PC-9 (cell line): Measurements from ENCODE around the gene AADACL4. TPM values are rescaled to one million over a fixed set of nuclear protein-coding genes. Genes with fewer than 3 reads are reported as not detected.
"Not testable (repeated sequence)": the region's sequence is repeated elsewhere in the genome, so short reads cannot be mapped to it uniquely, and the experiment has no call there.

Experiments used
- BruUV-seq: library from RNA; stranded (reverse); fragments of 400-500 nt; replicated peaks from 2 replicates; lab custom pipeline; 2021; lab: Mats Ljungman, UMichigan
- CTCF ChIA-PET: fragments of 300-600 bp; sonication (Branson Sonifier 250); formaldehyde crosslinking; loops from one replicate; lab custom pipeline; 2022; ENCODE audit warnings: antibody characterized with exemption; lab: Charles Lee
- POLR2A ChIA-PET: fragments of 300-600 bp; sonication (Branson Sonifier 250); formaldehyde crosslinking; loops from one replicate; lab custom pipeline; 2022; ENCODE audit warnings: antibody characterized with exemption; ENCODE audit not compliant: unreplicated experiment; lab: Charles Lee
- DNase-seq, 2 experiments: peaks; one replicate each; pipeline versions ENCODE4 v3.0.0 to v3.0.0-alpha.2; 2015 to 2022; ENCODE audit warnings: mixed read lengths in 1 of 2
- H2AFZ ChIP-seq: fragments of 200-600 bp; sonication (generic); 2 replicates; pipeline ENCODE4 v1.8.1; 2017; ENCODE audit warnings: antibody characterized with exemption
- H3F3A ChIP-seq: fragments of 200-600 bp; sonication (generic); 2 replicates; pipeline ENCODE4 v1.8.1; 2017; ENCODE audit warnings: antibody characterized with exemption, mild to moderate bottlenecking, low read depth; ENCODE audit not compliant: insufficient read depth
- H3K27ac ChIP-seq: fragments of 200-600 bp; sonication (generic); 2 replicates; pipeline ENCODE4 v1.6.1; 2016; ENCODE audit warnings: mixed run types
- H3K27me3 ChIP-seq: fragments of 200-600 bp; sonication (generic); 2 replicates; pipeline ENCODE4 v1.6.1; 2016; ENCODE audit warnings: low read depth, mixed run types; ENCODE audit not compliant: insufficient read depth
- H3K36me3 ChIP-seq: fragments of 200-600 bp; sonication (generic); 2 replicates; pipeline ENCODE4 v1.6.1; 2016; ENCODE audit warnings: low read depth, mixed run types
- H3K4me1 ChIP-seq: fragments of 200-600 bp; sonication (generic); replicated peaks from 2 replicates; pipeline ENCODE4 v1.6.1; 2016; ENCODE audit warnings: mixed run types; ENCODE audit not compliant: insufficient read depth
- H3K4me2 ChIP-seq: fragments of 200-600 bp; sonication (generic); 2 replicates; pipeline ENCODE4 v1.6.1; 2017; ENCODE audit warnings: mixed run types
- H3K4me3 ChIP-seq: fragments of 200-600 bp; sonication (generic); 2 replicates; pipeline ENCODE4 v1.6.1; 2016; ENCODE audit warnings: mixed run types
- H3K79me2 ChIP-seq: fragments of 200-600 bp; sonication (generic); 2 replicates; pipeline ENCODE4 v1.6.1; 2017; ENCODE audit warnings: low read depth, mixed run types
- H3K9me2 ChIP-seq: fragments of 200-600 bp; sonication (generic); 2 replicates; pipeline ENCODE4 v1.8.1; 2017; ENCODE audit warnings: mild to moderate bottlenecking; ENCODE audit not compliant: insufficient read depth
- H3K9me3 ChIP-seq: fragments of 200-600 bp; sonication (generic); 2 replicates; pipeline ENCODE4 v1.8.1; 2016; ENCODE audit warnings: low read depth; ENCODE audit not compliant: insufficient read depth
- H4K20me1 ChIP-seq: fragments of 200-600 bp; sonication (generic); 2 replicates; pipeline ENCODE4 v1.8.1; 2017; ENCODE audit not compliant: insufficient read depth
- EZH2 ChIP-seq: fragments of 200-600 bp; sonication (generic); IDR thresholded peaks from 2 replicates; pipeline ENCODE4 v1.8.0; 2017; ENCODE audit warnings: antibody characterized with exemption, low read depth
- intact Hi-C: fragments of 100-400 bp; cut with micrococcal nuclease; formaldehyde crosslinking; loops from one replicate; pipeline ENCODE4 v1.10.0; 2022; ENCODE audit not compliant: unreplicated experiment
- total RNA-seq: library from RNA; stranded (reverse); gene quantifications from 2 replicates; pipeline ENCODE4 v1.2.3, GENCODE V29; 2021
- TF ChIP-seq, protein P1 (sequence below): fragments of 200-600 bp; sonication (generic); conservative IDR thresholded peaks from 2 replicates; pipeline ENCODE4 v1.6.1; 2017; ENCODE audit warnings: mixed run types, antibody characterized with exemption, mild to moderate bottlenecking, moderate library complexity

Gene AADACL4
- total RNA-seq, 1 experiment from 2014 or later: not detected

DNA sequence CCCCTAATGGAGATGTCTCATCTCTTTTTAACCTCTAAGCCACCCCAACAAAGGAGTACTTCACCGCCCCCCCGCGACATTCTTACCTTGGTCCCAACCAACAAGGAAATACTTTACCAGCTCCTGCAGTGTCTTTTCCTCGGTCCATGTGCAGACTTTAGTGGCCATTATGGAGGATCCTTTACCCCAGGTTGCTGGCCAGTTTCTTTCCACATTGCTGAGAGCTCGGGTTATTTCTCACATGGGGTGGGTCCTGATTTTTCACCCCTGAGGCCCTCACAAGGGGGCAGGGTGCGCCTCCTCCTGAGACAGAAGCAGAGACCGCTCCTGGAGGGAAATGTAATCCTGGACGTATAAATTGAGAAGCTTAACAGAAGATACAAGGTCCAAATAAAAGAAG is 69.0 kb downstream of the AADACL4 start:
- BruUV-seq: no TSS peak
- intact Hi-C loops: no loop called here
- CTCF ChIA-PET: interaction anchor here (0.7 kb wide), 1 partner anchor 441 kb away, joined by 12 read pairs; no protein-coding TSS in a partner anchor

DNA sequence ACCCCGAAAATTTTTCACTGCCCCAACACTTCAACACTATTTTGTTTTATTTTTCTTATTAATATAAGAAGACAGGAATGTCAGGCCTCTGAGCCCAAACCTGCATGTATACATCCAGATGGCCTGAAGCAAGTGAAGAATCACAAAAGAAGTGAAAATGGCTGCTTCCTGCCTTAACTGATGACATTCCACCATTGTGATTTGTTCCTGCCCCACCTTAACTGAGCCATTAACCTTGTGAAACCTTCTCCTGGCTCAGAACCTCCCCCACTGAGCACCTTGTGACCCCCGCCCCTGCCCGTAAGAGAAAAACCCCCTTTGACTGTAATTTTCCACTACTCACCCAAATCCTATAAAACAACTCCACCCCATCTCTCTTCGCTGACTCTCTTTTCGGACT is 69.8 kb downstream of the AADACL4 start:
- intact Hi-C loops, H3K4me2 ChIP-seq, H2AFZ ChIP-seq, H3K9me3 ChIP-seq, H3F3A ChIP-seq, H3K27me3 ChIP-seq, DNase-seq, H4K20me1 ChIP-seq, H3K79me2 ChIP-seq, H3K36me3 ChIP-seq, H3K27ac ChIP-seq, H3K9me2 ChIP-seq, H3K4me1 ChIP-seq, CTCF ChIA-PET, H3K4me3 ChIP-seq, BruUV-seq: not testable (repeated sequence)
- POLR2A ChIA-PET: interaction anchor here (0.5 kb wide), 1 partner anchor 10 kb away, joined by 8 read pairs; no protein-coding TSS in a partner anchor

More for the DNA sequence above, 69.0 kb downstream of the AADACL4 start:
- TF ChIP-seq, protein P1, sequence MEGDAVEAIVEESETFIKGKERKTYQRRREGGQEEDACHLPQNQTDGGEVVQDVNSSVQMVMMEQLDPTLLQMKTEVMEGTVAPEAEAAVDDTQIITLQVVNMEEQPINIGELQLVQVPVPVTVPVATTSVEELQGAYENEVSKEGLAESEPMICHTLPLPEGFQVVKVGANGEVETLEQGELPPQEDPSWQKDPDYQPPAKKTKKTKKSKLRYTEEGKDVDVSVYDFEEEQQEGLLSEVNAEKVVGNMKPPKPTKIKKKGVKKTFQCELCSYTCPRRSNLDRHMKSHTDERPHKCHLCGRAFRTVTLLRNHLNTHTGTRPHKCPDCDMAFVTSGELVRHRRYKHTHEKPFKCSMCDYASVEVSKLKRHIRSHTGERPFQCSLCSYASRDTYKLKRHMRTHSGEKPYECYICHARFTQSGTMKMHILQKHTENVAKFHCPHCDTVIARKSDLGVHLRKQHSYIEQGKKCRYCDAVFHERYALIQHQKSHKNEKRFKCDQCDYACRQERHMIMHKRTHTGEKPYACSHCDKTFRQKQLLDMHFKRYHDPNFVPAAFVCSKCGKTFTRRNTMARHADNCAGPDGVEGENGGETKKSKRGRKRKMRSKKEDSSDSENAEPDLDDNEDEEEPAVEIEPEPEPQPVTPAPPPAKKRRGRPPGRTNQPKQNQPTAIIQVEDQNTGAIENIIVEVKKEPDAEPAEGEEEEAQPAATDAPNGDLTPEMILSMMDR: no peak
- TF ChIP-seq EZH2: no peak
- H3K27ac ChIP-seq: no peak overlapping the region
- DNase-seq: no peak
- H3F3A ChIP-seq: no peaks in the 10 kb centered on the region
- no peaks in the 10 kb centered on the region for H3K79me2 ChIP-seq
- H3K9me3 ChIP-seq: no peaks in the 10 kb centered on the region
- no peak overlapping the region for H3K4me2 ChIP-seq
- no peaks in the 10 kb centered on the region for H3K27me3 ChIP-seq
- POLR2A ChIA-PET: no interaction called here
- H2AFZ ChIP-seq: no peak overlapping the region
- no peaks in the 10 kb centered on the region for H3K4me1 ChIP-seq
- no peaks in the 10 kb centered on the region for H3K9me2 ChIP-seq
- H4K20me1 ChIP-seq: no peaks in the 10 kb centered on the region
- no peaks in the 10 kb centered on the region for H3K36me3 ChIP-seq
- no peak overlapping the region for H3K4me3 ChIP-seq

DNA sequence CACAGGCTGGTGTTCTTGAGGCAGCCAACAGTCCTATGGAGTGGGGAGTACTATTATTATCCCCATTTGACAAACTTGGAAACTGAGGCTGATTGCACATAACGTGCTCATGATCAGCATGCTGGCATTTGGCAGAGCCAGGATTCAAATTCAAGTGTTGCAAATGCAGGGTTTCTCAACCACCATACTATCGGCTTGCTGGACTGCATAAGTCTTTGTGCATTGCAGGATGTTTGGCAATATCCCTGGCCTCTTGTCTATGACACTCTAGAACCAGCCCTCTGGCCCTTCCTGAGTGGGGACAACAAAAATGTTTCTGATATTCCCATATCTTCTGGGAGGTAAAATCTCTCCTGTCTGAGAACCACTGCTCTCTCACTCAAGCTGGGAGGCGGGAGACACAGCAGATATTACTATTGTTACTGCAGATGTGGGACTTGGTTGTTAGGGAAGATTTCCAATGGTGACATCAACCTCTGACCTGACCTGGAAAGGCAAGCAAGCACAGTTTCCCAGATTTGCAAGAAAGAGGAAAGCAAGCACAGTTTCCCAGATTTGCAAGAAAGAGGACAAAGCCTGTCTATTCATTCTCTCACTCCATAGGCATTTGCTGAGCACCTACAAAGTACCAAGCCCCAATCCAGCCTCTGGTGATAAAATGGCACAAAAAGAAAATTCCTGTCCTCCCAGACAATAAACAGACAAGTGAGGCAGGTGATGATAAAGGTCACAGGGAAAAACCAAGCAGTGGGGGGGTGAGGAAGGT is 71.0 kb downstream of the AADACL4 start:
- POLR2A ChIA-PET: no interaction called here
- H3K4me2 ChIP-seq: no peak overlapping the region
- no peak overlapping the region for H3K4me3 ChIP-seq
- H3K9me2 ChIP-seq: no peaks in the 10 kb centered on the region
- CTCF ChIA-PET: no interaction called here
- H3K9me3 ChIP-seq: no peaks in the 10 kb centered on the region
- no peak overlapping the region for H3K27ac ChIP-seq
- no peaks in the 10 kb centered on the region for H3K36me3 ChIP-seq
- no peaks in the 10 kb centered on the region for H3K79me2 ChIP-seq
- DNase-seq: no peak
- no TSS peak for BruUV-seq
- no peaks in the 10 kb centered on the region for H3K27me3 ChIP-seq
- intact Hi-C loops: no loop called here
- no peaks in the 10 kb centered on the region for H4K20me1 ChIP-seq
- H3F3A ChIP-seq: no peaks in the 10 kb centered on the region
- H2AFZ ChIP-seq: no peak overlapping the region
- H3K4me1 ChIP-seq: no peaks in the 10 kb centered on the region
- TF ChIP-seq, protein P1: no peak
- no peak for TF ChIP-seq EZH2
